NCI-H1092 (cell line): ENCODE measurements around the gene CNTROB.

Source experiments
- DNase-seq: peaks from one replicate; lab custom pipeline; 2025; lab: John Stamatoyannopoulos, UW

CNTROB gene, protein sequence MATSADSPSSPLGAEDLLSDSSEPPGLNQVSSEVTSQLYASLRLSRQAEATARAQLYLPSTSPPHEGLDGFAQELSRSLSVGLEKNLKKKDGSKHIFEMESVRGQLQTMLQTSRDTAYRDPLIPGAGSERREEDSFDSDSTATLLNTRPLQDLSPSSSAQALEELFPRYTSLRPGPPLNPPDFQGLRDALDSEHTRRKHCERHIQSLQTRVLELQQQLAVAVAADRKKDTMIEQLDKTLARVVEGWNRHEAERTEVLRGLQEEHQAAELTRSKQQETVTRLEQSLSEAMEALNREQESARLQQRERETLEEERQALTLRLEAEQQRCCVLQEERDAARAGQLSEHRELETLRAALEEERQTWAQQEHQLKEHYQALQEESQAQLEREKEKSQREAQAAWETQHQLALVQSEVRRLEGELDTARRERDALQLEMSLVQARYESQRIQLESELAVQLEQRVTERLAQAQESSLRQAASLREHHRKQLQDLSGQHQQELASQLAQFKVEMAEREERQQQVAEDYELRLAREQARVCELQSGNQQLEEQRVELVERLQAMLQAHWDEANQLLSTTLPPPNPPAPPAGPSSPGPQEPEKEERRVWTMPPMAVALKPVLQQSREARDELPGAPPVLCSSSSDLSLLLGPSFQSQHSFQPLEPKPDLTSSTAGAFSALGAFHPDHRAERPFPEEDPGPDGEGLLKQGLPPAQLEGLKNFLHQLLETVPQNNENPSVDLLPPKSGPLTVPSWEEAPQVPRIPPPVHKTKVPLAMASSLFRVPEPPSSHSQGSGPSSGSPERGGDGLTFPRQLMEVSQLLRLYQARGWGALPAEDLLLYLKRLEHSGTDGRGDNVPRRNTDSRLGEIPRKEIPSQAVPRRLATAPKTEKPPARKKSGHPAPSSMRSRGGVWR

GRCh38 chr17:7931709-7932482, at the start of gene CNTROB, which contains the start of gene TRAPPC1:
Gene CNTROB (plus strand): TSS chr17:7932206. CDS start chr17:7933080, 874 bp downstream.
Gene TRAPPC1 (minus strand): TSS chr17:7931946. CDS start chr17:7931829, 117 bp downstream.
- DNase-seq: peak; percentile 94

- DNase-seq: no peak
These were observed 49.4 kb upstream of the CNTROB start for GRCh38 chr17:7882629-7883028.

DNA sequence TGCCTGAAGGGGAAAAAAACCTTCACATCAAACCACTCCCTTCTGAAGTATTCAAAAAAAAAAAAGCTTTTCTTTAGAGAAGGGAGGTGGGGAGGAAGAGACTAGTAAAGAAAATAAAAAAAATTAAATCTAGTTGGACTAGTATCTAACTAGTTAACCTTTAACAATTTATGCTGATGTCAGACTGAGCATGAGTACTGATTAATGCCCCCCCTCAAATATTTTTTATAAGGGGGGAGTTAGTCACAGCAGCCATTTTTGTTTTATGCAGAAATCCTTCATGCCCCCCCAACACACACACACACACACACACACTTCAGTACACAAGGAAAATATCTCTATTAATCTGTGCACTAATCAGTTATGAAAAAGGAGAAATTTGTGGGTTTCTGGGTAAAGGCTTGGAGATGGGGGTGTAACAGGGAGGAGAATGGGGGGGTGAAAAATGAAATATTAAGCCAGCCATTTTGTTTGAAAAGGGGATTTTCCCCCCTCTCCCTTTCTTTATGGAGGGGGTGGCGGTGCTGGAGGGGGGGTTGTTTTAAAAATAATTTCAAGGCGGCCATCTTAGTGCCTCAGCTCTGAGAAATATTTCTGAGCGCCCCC, 48.1 kb upstream of the CNTROB start:
- DNase-seq: no peak

DNA sequence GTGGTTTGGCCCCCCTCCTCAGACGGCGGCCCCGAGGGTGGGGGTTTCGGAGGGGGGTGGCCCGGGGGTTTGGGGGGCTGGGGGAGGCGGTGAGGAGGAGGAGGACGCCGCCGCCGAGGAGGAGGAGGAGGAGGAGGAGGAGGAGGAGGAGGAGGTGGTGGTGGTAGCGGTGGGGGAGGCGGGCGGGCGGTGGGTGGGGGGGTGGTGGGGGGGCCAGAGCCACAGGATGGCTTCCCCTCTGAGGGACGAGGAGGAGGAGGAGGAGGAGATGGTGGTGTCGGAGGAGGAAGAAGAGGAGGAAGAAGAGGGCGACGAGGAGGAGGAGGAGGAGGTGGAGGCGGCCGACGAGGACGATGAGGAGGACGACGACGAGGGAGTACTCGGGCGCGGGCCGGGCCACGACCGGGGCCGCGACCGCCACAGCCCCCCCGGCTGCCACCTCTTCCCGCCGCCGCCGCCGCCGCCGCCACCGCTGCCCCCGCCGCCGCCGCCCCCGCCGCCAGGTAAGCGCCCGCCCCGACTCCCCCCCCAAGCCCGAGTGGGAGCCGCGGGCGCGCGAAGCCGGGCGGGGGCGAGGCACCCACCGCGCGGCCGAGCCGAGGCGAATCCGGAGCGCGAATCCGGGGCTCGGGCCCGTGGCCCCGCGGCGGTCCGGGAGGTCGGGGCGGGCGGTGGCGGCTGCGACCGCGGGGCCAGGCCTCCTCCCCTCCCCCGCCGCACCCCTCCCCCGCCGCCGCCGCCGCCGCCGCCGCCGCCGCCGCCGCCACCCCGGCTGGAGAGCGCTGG, 47.2 kb upstream of the CNTROB start:
- DNase-seq: no peak

GRCh38 chr17:7885367-7886226, 46.4 kb upstream of the CNTROB start:
- DNase-seq: peak; percentile 50

DNA sequence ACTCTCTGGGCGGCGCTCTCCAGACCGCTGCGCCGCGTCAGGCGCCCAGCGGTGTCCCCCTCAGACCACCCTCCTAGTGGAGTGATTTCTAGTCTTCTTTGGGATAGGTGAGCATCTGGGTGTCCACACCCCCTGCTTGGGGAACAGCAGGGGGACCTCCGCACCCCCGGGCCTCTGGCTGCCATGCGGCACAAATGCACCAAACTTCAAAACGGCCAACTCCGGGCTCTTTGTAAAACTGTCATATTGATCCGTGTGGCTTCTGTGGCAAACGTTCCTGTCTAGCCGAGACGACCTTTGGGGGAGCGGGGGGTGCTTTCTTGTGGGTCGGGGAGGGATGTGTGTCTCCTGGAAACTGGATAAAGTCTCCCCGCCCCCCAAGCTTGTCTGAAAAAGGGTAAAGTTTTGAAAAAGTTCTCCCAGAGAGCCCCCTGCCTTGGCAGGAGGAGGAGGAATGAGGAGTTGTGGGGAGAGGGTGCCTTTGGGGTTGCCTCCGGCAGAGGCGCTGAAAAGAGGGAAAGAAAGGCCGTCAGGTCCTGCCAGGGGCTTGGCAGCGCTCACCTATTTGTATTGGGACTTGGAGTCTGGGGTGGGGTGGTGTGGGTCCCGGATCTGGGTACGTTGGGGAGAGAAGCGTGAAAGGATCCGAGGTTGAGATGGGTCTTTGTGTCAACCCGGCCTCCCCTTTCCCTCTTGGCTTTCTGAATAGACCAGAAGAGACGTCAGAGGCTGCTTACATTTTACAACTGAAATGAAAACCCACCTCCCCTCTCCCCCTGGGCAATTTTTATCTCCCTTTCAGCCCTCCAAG, 45.6 kb upstream of the CNTROB start:
- DNase-seq: peak; percentile 61

GRCh38 chr17:7887038-7887481, 44.9 kb upstream of the CNTROB start:
- no peak for DNase-seq

GRCh38 chr17:7887482-7888183, 44.4 kb upstream of the CNTROB start:
- DNase-seq: peak; percentile 93

- no peak for DNase-seq
These were observed 43.7 kb upstream of the CNTROB start, which contains the start of gene CHD3 for GRCh38 chr17:7888184-7888920. Gene CHD3 (plus strand): TSS chr17:7888789. CDS start chr17:7889001, 212 bp downstream.

DNA sequence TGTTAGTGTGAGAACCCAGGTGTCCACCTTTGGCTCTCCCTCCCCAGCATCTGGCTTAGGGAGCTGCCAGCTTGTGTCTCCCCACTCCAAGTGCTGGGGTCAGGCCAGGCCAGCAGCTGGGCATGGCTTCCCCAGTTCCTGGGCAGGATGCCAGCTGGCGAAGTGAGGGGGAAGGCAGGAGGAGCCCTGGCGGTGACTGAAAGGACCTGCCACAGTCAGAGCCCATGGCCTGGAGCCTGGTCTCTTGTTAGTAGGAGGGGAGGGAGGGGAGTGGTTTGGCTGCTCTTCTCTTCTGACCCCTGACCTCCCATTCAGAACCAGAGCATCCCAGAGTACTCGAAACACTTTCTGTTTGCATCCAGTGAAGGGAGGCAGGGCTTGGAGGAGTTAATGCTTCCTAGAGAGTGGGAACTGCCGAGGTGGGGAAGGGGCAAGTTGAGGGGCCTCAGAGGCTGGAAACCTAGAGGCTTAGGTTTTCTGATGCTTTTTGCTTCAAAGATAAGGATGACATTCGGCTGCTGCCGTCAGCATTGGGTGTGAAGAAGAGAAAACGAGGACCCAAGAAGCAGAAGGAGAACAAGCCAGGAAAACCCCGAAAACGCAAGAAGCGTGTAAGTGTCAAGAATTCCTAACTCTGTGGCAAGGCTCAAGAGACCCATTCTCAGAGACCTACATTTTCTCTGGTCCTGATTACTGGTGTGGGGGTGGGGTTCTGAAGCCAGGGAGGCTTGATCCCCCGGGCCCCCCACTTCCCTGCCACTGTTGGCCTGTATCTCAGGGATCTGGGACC, 42.6 kb upstream of the CNTROB start:
- DNase-seq: peak; percentile 95

GRCh38 chr17:7893187-7893880, 38.7 kb upstream of the CNTROB start:
- no peak for DNase-seq

- no peak for DNase-seq
These were observed 37.8 kb upstream of the CNTROB start for GRCh38 chr17:7894226-7894625.

DNA sequence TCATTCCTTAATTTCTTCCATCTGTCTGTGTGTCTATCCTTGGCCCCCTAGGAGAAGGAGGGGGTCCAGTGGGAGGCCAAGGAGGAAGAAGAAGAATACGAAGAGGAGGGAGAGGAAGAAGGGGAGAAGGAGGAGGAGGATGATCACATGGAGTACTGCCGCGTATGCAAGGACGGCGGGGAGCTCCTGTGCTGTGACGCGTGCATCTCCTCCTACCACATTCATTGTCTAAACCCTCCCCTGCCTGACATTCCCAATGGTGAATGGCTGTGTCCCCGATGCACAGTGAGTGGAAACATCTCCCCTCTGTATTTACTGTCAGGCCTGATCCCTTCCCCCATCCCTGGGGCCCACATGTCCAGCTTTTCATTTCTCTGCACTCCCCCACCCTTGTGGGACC, 37.1 kb upstream of the CNTROB start:
- DNase-seq: no peak

DNA sequence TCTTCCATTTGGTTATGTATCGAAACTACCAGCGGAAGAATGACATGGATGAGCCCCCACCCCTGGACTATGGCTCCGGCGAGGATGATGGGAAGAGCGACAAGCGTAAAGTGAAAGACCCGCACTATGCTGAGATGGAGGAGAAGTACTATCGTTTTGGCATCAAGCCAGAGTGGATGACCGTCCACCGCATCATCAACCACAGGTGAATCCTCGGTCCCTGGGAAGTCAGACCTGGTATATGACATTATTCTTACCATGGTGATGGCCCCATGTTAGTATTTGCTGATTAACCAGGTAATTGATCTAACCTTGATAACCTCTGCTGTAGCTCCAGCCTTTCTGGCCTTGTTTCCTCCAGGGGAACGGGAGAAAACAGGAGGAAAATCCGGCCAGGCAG, 34.9 kb upstream of the CNTROB start:
- DNase-seq: no peak

- no peak for DNase-seq
These were observed 34.2 kb upstream of the CNTROB start for GRCh38 chr17:7897773-7898172.
